Measurements from ENCODE around the gene NUP35. TPM values are rescaled to one million over a fixed set of nuclear protein-coding genes. Genes with fewer than 3 reads are reported as not detected.

The NUP35 gene
- total RNA-seq, 1 experiment from 2014 or later = 25.0 TPM

- no peak for ATAC-seq
- Histone ChIP-seq H3K27ac (ENCODE audit: low read length) (no peak overlapping the region), H3K36me3 (ENCODE audit: low read depth, low read length) (no peaks in the 10 kb centered on the region), H3K79me2 (ENCODE audit: low read length) (no peaks in the 10 kb centered on the region), H3K9me2 (replicated peaks; ENCODE audit: low read length) (no peaks in the 10 kb centered on the region), H3K9ac (ENCODE audit: low read length) (no peak overlapping the region), H4K20me1 (ENCODE audit: low read length) (no peaks in the 10 kb centered on the region), H3K4me3 (ENCODE audit: low read length) (no peak overlapping the region), H3K9me3 (ENCODE audit: low read length) (no peaks in the 10 kb centered on the region), H3K4me2 (ENCODE audit: low read length) (no peak overlapping the region), H3K27me3 (ENCODE audit: low read length) (no peaks in the 10 kb centered on the region), H3F3A (ENCODE audit: low read length, unreplicated experiment) (no peaks in the 10 kb centered on the region), H3K4me1 (ENCODE audit: insufficient read depth, low read length) (peaks cover 11% of the 10 kb centered on the region), H2AFZ (ENCODE audit: low read length) (no peak overlapping the region)
- no TSS peak for BruUV-seq (replicated peaks)
- DNase-seq = no peak
- TF ChIP-seq EZH2 (IDR thresholded peaks at IDR 0.05; ENCODE audit: low read length, unreplicated experiment) (no peak), CTCF (conservative IDR thresholded peaks at IDR 0.05; ENCODE audit: low read depth, low read length) (no peak), EZH2phosphoT487 (IDR thresholded peaks at IDR 0.05; ENCODE audit: borderline replicate concordance, low read length) (no peak)
- POLR2A ChIA-PET (ENCODE audit: unreplicated experiment) = no interaction called here
- intact Hi-C loops (cut with micrococcal nuclease) = loop anchor here (10.0 kb wide), 1 partner anchor 327 kb away; no protein-coding TSS in a partner anchor
- CTCF ChIA-PET = no interaction called here
These were observed 32.3 kb upstream of the NUP35 start for GRCh38 chr2:183091954-183092345.

- peak overlapping the region; percentile 15; the same call in 1 of the 2 replicates for H2AFZ ChIP-seq (ENCODE audit: low read length)
- no peak overlapping the region; the same call in 1 of the 2 replicates for H3K4me3 ChIP-seq (ENCODE audit: low read length)
- intact Hi-C loops (cut with micrococcal nuclease) = loop anchor here (1.0 to 10.0 kb wide), 2 partner anchors 30 to 329 kb away; partner anchors contain the start of gene NUP35
- no peaks in the 10 kb centered on the region for H3K79me2 ChIP-seq (ENCODE audit: low read length)
- H3K27ac ChIP-seq (ENCODE audit: low read length) = no peak overlapping the region
- no peaks in the 10 kb centered on the region for H3F3A ChIP-seq (ENCODE audit: low read length, unreplicated experiment)
- no peaks in the 10 kb centered on the region for H3K9me2 ChIP-seq (replicated peaks; ENCODE audit: low read length)
- H3K36me3 ChIP-seq (ENCODE audit: low read depth, low read length) = no peaks in the 10 kb centered on the region
- H3K4me1 ChIP-seq (ENCODE audit: insufficient read depth, low read length) = peaks cover 11% of the 10 kb centered on the region
- H4K20me1 ChIP-seq (ENCODE audit: low read length) = no peaks in the 10 kb centered on the region
- peak overlapping the region; percentile 66 for H3K4me2 ChIP-seq (ENCODE audit: low read length)
- ATAC-seq (peak; percentile 78), DNase-seq (peak; percentile 52)
- TF ChIP-seq EZH2 (IDR thresholded peaks at IDR 0.05; ENCODE audit: low read length, unreplicated experiment) = no peak
- peak; percentile 55 for TF ChIP-seq CTCF (conservative IDR thresholded peaks at IDR 0.05; ENCODE audit: low read depth, low read length)
- ChIA-PET POLR2A (ENCODE audit: unreplicated experiment) (interaction anchor here (0.6 kb wide), 2 partner anchors 289 to 353 kb away, joined by 3 read pairs; no protein-coding TSS in a partner anchor), CTCF (interaction anchor here (0.5 kb wide), 1 partner anchor 15 kb away, joined by 3 read pairs; the partner anchor contains the start of gene DUSP19)
- BruUV-seq (replicated peaks) = no TSS peak
- H3K9ac ChIP-seq (ENCODE audit: low read length) = no peak overlapping the region
- H3K27me3 ChIP-seq (ENCODE audit: low read length) = no peaks in the 10 kb centered on the region
- H3K9me3 ChIP-seq (ENCODE audit: low read length) = no peaks in the 10 kb centered on the region
These were observed 30.2 kb upstream of the NUP35 start for GRCh38 chr2:183093857-183094657.
